GM12878 (cell line): ENCODE measurements around the gene TRA2B. TPM values are rescaled to one million over a fixed set of nuclear protein-coding genes. Genes with fewer than 3 reads are reported as not detected.

Source experiments
- CHD2 ChIP-seq: IDR thresholded peaks from 2 replicates; pipeline ENCODE4 v1.6.1; 2011; ENCODE audit warnings: low read depth, low read length, improper control_type of control experiment, borderline replicate concordance
- CREB1 ChIP-seq: IDR thresholded peaks from 2 replicates; pipeline ENCODE4 v1.6.1; 2012; ENCODE audit warnings: low read depth, mild to moderate bottlenecking, inconsistent platforms
- CREM ChIP-seq: IDR thresholded peaks from 2 replicates; pipeline ENCODE4 v1.6.1; 2014; ENCODE audit warnings: antibody characterized with exemption, low read depth
- FOXM1 ChIP-seq: IDR thresholded peaks from 2 replicates; pipeline ENCODE4 v1.6.1; 2012; ENCODE audit warnings: low read depth, mild to moderate bottlenecking, inconsistent platforms, low read length, moderate library complexity
- IRF4 ChIP-seq: IDR thresholded peaks from 2 replicates; pipeline ENCODE4 v1.6.1; 2011; ENCODE audit warnings: low read depth, low read length
- MEF2A ChIP-seq: IDR thresholded peaks from 2 replicates; pipeline ENCODE4 v1.6.1; 2011; ENCODE audit warnings: low read depth, mild to moderate bottlenecking, low read length, moderate library complexity; ENCODE audit not compliant: insufficient read depth
- MYB ChIP-seq: fragments of 150-350 bp; IDR thresholded peaks from 2 replicates; pipeline ENCODE4 v1.6.1; 2014; ENCODE audit warnings: mild to moderate bottlenecking, low read depth, low read length, borderline replicate concordance
- MYC ChIP-seq: IDR thresholded peaks from 2 replicates; pipeline ENCODE4 v1.6.1; 2011; ENCODE audit warnings: mild to moderate bottlenecking, low read length, moderate library complexity, inconsistent platforms; ENCODE audit not compliant: insufficient read depth, insufficient replicate concordance, insufficient read length, severe bottlenecking
- RAD21 ChIP-seq: IDR thresholded peaks from 2 replicates; pipeline ENCODE4 v1.6.1; 2011; ENCODE audit warnings: mild to moderate bottlenecking, low read depth, low read length, moderate library complexity; ENCODE audit not compliant: insufficient read depth
- RB1 ChIP-seq: fragments of 450-650 bp; formaldehyde crosslinking; IDR thresholded peaks from 2 replicates; pipeline ENCODE4 v1.6.1; 2017; ENCODE audit warnings: mild to moderate bottlenecking, borderline replicate concordance
- TARDBP ChIP-seq: IDR thresholded peaks from 2 replicates; pipeline ENCODE4 v1.6.1; 2016; ENCODE audit warnings: borderline replicate concordance
- ZNF384 ChIP-seq: IDR thresholded peaks from 2 replicates; pipeline ENCODE4 v1.6.1; 2012; ENCODE audit warnings: low read depth, mild to moderate bottlenecking, low read length, improper control_type of control experiment, borderline replicate concordance
- ZSCAN29 ChIP-seq: fragments of 450-650 bp; IDR thresholded peaks from 2 replicates; pipeline ENCODE4 v1.6.1; 2017; ENCODE audit warnings: mild to moderate bottlenecking, moderate library complexity
- polyA plus RNA-seq, 11 experiments: library from polyadenylated mRNA; depleted of rRNA in 4 of 11; unstranded in 6 of 11; stranded (reverse) in 5 of 11; fragments of >200 nt; fragmentation: Nextera tagmentation in 4 of 11; fragmentation: Illumina TruSeq in 1 of 11; extraction: Ambion mirVana in 4 of 11; extraction: Trizol in 1 of 11; gene quantifications; 1 replicate in 1 of 11; 2 replicates in 10 of 11; pipeline versions ENCODE4 v1.2.1 to v1.2.3, GENCODE V29; 2011 to 2016; ENCODE audit warnings: inconsistent platforms in 2 of 11, missing spikeins in 2 of 11, low read depth in 1 of 11
- total RNA-seq, 4 experiments: library from RNA; depleted of rRNA in 3 of 4; stranded (reverse); fragments of >200 nt in 3 of 4; fragmentation: Illumina TruSeq in 1 of 4; extraction: Trizol in 1 of 4; gene quantifications; 2 replicates each; pipeline versions ENCODE4 v1.2.1 to v1.2.3, GENCODE V29; 2013 to 2021
- TF ChIP-seq, protein P1 (sequence below): fragments of 150-350 bp; IDR thresholded peaks from 2 replicates; pipeline ENCODE4 v1.6.1; 2016; ENCODE audit warnings: low read depth, low read length
- TF ChIP-seq, protein P2 (sequence below): fragments of 450-650 bp; IDR thresholded peaks from 2 replicates; pipeline ENCODE4 v1.6.1; 2017; ENCODE audit warnings: mild to moderate bottlenecking, low read depth, inconsistent platforms; ENCODE audit not compliant: poor library complexity, severe bottlenecking
- TF ChIP-seq, protein P3 (sequence below): fragments of 450-650 bp; IDR thresholded peaks from 2 replicates; pipeline ENCODE4 v1.6.1; 2017; ENCODE audit warnings: low read depth, mild to moderate bottlenecking, moderate library complexity
- TF ChIP-seq, protein P4 (sequence below): fragments of 450-650 bp; formaldehyde crosslinking; IDR thresholded peaks from 2 replicates; pipeline ENCODE4 v1.4.0; 2020; ENCODE audit warnings: mild to moderate bottlenecking, moderate library complexity

Gene TRA2B
- total and polyA plus RNA-seq, 10 of the 15 experiments (the other 5 are each of a cell fraction or from before 2014, with no cell fraction given), result 130 to 317 (median 278) TPM

DNA sequence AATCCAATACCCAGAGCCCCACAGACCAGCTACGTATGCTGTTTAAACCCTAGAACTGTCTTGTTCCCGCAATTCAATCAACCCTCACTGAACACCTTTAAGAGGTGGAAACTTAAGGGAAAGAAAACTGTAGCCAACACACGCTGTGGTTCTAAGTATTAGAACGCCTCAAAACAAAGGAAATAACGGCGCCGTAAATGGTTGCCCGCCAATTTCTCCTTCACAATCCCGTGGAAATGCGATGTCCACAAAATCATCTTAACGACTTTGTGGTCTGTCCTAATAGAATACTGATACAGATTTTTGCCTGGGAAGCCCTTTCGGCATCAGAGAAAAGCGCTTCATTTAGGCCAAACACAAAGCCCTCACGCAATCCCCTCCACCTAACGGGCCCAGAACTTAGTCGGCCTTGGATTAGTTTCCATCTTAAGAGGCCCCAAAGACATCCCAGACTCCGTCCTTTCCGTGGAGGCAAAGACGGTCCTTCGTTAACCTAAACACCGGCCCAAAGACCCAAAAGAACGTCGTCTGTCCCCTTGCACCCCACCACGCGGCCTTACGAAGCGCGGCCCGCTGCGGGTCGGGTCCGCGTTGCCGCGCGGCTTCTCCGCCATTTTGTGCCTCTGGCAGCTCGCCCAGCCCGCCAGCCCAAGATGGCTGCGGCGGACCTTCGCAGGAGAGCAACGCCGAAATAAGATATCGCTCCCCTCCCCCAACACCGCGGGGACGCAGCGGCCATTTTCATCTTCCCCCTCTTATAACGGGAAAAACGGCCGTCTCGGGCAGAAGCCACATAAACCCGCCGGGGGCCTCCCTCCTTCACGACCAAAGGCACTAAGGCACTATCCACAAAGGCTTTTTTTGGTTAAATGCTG lies 763 bp downstream of the TRA2B start (continued):
- peak; percentile 72; the same call in 1 of the 2 replicates for TF ChIP-seq MYB
- TF ChIP-seq ZSCAN29, result no peak
- no peak for TF ChIP-seq ZNF384
- 0 out of 2 replicates have a peak, but pooled peaks have one; percentile 72 for TF ChIP-seq FOXM1
- no peak; the same call in 1 of the 2 replicates for TF ChIP-seq RB1
- TF ChIP-seq RAD21, result no peak
- TF ChIP-seq, protein P1, sequence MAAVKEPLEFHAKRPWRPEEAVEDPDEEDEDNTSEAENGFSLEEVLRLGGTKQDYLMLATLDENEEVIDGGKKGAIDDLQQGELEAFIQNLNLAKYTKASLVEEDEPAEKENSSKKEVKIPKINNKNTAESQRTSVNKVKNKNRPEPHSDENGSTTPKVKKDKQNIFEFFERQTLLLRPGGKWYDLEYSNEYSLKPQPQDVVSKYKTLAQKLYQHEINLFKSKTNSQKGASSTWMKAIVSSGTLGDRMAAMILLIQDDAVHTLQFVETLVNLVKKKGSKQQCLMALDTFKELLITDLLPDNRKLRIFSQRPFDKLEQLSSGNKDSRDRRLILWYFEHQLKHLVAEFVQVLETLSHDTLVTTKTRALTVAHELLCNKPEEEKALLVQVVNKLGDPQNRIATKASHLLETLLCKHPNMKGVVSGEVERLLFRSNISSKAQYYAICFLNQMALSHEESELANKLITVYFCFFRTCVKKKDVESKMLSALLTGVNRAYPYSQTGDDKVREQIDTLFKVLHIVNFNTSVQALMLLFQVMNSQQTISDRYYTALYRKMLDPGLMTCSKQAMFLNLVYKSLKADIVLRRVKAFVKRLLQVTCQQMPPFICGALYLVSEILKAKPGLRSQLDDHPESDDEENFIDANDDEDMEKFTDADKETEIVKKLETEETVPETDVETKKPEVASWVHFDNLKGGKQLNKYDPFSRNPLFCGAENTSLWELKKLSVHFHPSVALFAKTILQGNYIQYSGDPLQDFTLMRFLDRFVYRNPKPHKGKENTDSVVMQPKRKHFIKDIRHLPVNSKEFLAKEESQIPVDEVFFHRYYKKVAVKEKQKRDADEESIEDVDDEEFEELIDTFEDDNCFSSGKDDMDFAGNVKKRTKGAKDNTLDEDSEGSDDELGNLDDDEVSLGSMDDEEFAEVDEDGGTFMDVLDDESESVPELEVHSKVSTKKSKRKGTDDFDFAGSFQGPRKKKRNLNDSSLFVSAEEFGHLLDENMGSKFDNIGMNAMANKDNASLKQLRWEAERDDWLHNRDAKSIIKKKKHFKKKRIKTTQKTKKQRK, result no peak
- 0 out of 2 replicates have a peak, but pooled peaks have one; percentile 18 for TF ChIP-seq TARDBP
- 0 out of 2 replicates have a peak, but pooled peaks have one; percentile 36 for TF ChIP-seq MEF2A
- TF ChIP-seq CREM, result peak; percentile 12; the same call in 1 of the 2 replicates
- TF ChIP-seq, protein P2, sequence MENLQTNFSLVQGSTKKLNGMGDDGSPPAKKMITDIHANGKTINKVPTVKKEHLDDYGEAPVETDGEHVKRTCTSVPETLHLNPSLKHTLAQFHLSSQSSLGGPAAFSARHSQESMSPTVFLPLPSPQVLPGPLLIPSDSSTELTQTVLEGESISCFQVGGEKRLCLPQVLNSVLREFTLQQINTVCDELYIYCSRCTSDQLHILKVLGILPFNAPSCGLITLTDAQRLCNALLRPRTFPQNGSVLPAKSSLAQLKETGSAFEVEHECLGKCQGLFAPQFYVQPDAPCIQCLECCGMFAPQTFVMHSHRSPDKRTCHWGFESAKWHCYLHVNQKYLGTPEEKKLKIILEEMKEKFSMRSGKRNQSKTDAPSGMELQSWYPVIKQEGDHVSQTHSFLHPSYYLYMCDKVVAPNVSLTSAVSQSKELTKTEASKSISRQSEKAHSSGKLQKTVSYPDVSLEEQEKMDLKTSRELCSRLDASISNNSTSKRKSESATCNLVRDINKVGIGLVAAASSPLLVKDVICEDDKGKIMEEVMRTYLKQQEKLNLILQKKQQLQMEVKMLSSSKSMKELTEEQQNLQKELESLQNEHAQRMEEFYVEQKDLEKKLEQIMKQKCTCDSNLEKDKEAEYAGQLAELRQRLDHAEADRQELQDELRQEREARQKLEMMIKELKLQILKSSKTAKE, result peak; percentile 16
- peak; percentile 77 for TF ChIP-seq CHD2
- TF ChIP-seq MYC, result peak; percentile 94
- TF ChIP-seq IRF4, result no peak
- 0 out of 2 replicates have a peak, but pooled peaks have one; percentile 35 for TF ChIP-seq CREB1
- TF ChIP-seq, protein P3, sequence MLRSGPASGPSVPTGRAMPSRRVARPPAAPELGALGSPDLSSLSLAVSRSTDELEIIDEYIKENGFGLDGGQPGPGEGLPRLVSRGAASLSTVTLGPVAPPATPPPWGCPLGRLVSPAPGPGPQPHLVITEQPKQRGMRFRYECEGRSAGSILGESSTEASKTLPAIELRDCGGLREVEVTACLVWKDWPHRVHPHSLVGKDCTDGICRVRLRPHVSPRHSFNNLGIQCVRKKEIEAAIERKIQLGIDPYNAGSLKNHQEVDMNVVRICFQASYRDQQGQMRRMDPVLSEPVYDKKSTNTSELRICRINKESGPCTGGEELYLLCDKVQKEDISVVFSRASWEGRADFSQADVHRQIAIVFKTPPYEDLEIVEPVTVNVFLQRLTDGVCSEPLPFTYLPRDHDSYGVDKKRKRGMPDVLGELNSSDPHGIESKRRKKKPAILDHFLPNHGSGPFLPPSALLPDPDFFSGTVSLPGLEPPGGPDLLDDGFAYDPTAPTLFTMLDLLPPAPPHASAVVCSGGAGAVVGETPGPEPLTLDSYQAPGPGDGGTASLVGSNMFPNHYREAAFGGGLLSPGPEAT, result peak; percentile 95
- TF ChIP-seq, protein P4, sequence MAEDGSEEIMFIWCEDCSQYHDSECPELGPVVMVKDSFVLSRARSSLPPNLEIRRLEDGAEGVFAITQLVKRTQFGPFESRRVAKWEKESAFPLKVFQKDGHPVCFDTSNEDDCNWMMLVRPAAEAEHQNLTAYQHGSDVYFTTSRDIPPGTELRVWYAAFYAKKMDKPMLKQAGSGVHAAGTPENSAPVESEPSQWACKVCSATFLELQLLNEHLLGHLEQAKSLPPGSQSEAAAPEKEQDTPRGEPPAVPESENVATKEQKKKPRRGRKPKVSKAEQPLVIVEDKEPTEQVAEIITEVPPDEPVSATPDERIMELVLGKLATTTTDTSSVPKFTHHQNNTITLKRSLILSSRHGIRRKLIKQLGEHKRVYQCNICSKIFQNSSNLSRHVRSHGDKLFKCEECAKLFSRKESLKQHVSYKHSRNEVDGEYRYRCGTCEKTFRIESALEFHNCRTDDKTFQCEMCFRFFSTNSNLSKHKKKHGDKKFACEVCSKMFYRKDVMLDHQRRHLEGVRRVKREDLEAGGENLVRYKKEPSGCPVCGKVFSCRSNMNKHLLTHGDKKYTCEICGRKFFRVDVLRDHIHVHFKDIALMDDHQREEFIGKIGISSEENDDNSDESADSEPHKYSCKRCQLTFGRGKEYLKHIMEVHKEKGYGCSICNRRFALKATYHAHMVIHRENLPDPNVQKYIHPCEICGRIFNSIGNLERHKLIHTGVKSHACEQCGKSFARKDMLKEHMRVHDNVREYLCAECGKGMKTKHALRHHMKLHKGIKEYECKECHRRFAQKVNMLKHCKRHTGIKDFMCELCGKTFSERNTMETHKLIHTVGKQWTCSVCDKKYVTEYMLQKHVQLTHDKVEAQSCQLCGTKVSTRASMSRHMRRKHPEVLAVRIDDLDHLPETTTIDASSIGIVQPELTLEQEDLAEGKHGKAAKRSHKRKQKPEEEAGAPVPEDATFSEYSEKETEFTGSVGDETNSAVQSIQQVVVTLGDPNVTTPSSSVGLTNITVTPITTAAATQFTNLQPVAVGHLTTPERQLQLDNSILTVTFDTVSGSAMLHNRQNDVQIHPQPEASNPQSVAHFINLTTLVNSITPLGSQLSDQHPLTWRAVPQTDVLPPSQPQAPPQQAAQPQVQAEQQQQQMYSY (CRISPR knock-in tag), result no peak
